Forelimb muscle (tissue), 1 donor: ENCODE data around the gene SAPCD1. TPM values are rescaled to one million over a fixed set of nuclear protein-coding genes. Genes with fewer than 3 reads are reported as not detected.

ENCODE experiments used
- DNase-seq: peaks from one replicate; pipeline ENCODE4 v3.0.0-alpha.2; 2013; ENCODE audit warnings: low read depth
- polyA plus RNA-seq: library from polyadenylated mRNA; unstranded; fragments of 120-200 nt; gene quantifications from one replicate; pipeline ENCODE4 v1.2.1, GENCODE V29; 2013; ENCODE audit not compliant: insufficient read length

The SAPCD1 gene
- polyA plus RNA-seq, 1 donor, result 3.0 TPM

GRCh38 chr6:31729515-31729978 is 32.9 kb upstream of the SAPCD1 start:
- DNase-seq, result peak; percentile 87

- peak; percentile 74 for DNase-seq
These were observed 32.4 kb upstream of the SAPCD1 start for GRCh38 chr6:31729979-31730630.

GRCh38 chr6:31730631-31731086 is 31.8 kb upstream of the SAPCD1 start:
- no peak for DNase-seq

GRCh38 chr6:31732029-31732428 is 30.4 kb upstream of the SAPCD1 start:
- no peak for DNase-seq

GRCh38 chr6:31733734-31734133 is 28.7 kb upstream of the SAPCD1 start:
- DNase-seq, result no peak

GRCh38 chr6:31734247-31734820 is 28.1 kb upstream of the SAPCD1 start:
- DNase-seq, result no peak

GRCh38 chr6:31734821-31735406 is 27.5 kb upstream of the SAPCD1 start:
- no peak for DNase-seq

GRCh38 chr6:31736021-31736767 is 26.3 kb upstream of the SAPCD1 start, which contains the start of gene CLIC1:
Gene CLIC1 (minus strand): TSS chr6:31736530. CDS start chr6:31736300, 230 bp downstream.
- no peak for DNase-seq

- no peak for DNase-seq
These were observed 25.6 kb upstream of the SAPCD1 start for GRCh38 chr6:31736768-31737314.

- DNase-seq, result no peak
These were observed 25.0 kb upstream of the SAPCD1 start for GRCh38 chr6:31737315-31737990.

GRCh38 chr6:31737991-31738979 is 24.2 kb upstream of the SAPCD1 start:
- no peak for DNase-seq

- peak; percentile 98 for DNase-seq
These were observed 22.6 kb upstream of the SAPCD1 start, which contains the start of gene MSH5 for GRCh38 chr6:31739639-31740396. Gene MSH5 (plus strand): TSS chr6:31740005. CDS start chr6:31740467, 462 bp downstream.

GRCh38 chr6:31740397-31741223 is 21.8 kb upstream of the SAPCD1 start:
- no peak for DNase-seq

GRCh38 chr6:31741815-31742214 is 20.6 kb upstream of the SAPCD1 start:
- no peak for DNase-seq

- DNase-seq, result no peak
These were observed 19.6 kb upstream of the SAPCD1 start for GRCh38 chr6:31742894-31743293.

- no peak for DNase-seq
These were observed 18.0 kb upstream of the SAPCD1 start for GRCh38 chr6:31744422-31744821.

- DNase-seq, result no peak
These were observed 13.0 kb upstream of the SAPCD1 start for GRCh38 chr6:31749301-31750036.
